GM21737 (cell line): ENCODE data around the gene EN2.

Experiments used
- ATAC-seq: cut with Tn5 transposase; IDR thresholded peaks from one replicate; pipeline ENCODE4 v1.9.1; 2021; ENCODE audit warnings: mild to moderate bottlenecking, moderate library complexity; ENCODE audit not compliant: unreplicated experiment

The EN2 gene

DNA sequence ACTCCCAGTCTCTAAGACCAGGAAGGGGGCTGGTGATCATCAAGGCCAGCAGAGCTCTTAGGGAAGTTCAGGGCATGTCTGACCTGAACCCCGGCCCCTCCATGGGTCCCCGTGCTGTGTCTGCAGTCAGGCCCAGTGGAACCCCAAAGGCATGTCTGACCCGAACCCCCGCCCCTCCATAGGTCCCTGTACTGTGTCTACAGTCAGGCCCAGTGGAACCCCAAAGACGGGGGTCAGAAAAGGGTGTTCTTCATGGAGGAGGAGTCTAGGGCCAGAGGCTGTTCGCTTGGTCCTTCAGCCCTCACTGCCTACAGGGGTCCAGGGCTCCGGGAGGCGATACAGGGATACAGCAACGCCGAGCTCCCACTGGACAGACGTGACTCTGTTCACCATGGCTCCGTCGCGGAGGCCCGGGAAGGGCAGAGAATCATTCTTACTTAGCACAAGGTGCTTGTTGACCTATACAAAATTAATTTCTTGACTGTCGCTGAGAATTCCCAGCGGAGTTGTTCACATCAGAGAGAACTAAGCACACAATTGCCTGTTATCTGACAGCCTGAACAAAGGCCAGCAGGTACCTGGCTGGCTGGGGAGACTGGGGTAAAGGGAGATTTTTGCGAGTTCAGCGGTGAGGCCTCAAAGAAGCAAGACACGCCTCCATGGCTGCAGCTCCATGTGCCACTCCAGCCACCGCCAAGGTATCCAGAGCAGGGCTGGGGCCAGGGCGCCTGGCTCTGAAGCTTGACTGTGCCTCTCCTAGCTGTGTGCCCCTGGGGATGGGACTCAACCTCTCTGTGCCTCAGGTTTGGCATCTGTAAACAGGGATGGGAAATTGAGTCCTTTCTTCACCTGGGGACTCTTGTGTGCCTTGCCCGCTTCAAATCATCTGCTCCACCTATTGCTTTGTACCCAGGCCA is 26.8 kb downstream of the EN2 start:
- ATAC-seq = no peak

- no peak for ATAC-seq
Observed at GRCh38 chr7:155486783-155487508, 29.0 kb downstream of the EN2 start.

DNA sequence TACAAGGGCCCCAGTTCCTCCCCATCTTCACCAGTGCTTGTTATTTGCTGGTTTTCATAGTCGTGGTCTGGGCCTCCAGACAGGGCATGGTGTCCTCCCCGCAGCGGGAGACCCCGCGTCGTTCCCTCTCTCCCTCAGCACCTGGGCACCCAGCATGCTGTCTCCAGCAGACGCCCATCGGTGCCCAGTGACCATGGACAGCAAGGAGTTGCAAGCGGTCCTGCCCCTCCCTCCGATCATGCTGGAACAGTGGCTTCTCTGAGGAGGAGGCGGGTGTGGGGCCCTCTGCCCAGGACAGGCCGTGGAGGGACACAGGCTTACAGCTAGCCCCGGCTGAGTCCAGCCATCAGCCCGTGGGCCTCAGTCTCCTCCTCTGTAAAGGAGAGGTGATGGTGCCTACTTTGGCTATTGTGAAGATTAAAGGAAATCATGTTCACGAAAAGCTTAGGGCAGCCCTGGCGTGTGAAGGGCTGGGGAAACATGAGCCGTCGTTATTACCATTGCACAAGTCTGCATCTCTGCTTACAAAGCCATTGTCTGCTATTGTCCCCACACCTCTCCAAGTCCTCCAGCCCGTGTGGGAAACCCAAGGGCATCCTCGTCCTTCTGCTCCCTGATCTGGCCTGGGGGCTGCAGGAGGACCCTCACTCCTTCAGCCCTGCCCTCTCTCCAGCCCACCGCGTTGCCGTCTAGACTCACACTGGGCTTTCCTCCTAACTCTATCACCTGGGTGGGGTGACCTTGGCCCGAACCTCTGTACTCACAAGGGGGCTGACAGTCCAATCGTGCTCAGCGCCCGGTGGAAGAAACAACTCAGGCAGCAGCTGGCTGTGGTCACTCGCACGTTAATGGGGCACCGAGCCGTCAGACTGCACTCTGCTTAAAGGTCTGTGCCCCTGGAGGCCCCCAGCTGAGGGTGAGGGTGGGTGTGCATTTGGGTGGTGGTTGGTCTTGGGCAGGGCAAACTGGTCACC is 29.9 kb downstream of the EN2 start:
- no peak for ATAC-seq

- ATAC-seq = no peak
Observed at GRCh38 chr7:155488483-155489127, 30.7 kb downstream of the EN2 start.

DNA sequence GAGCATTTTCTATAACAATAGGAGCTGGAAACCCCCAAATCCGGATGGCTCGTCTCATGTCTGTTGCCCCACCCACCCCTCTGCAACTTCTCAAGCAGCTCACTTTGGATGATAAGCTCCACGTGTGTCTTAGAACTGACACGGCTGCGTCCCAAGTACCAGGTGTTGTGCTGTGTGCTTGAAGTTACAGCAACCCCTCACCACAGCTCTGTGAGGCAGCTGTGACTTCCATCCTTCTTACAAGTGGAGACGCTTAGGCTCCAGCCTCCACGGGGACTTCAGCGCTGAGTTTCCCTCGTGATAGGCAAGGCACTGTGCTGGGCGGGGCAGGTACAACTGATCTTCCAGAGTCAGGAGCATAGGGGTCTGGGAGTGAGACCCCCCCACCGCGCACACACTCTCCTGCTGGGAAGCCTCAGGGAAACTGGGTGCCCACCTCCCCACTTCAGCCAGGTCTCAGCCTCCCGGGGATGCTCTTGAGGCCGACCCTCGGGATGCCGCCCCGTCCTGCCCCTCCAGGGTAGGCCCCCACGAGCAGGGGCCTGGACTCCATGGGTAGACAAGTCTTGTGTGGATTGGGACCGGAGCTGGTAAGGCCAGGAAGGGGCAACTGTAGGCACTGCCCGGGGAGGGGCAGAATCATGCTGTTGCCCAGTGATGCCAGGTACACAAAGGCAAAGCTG is 31.4 kb downstream of the EN2 start:
- no peak for ATAC-seq

- ATAC-seq = no peak
Observed at GRCh38 chr7:155489862-155490696, 32.1 kb downstream of the EN2 start.

DNA sequence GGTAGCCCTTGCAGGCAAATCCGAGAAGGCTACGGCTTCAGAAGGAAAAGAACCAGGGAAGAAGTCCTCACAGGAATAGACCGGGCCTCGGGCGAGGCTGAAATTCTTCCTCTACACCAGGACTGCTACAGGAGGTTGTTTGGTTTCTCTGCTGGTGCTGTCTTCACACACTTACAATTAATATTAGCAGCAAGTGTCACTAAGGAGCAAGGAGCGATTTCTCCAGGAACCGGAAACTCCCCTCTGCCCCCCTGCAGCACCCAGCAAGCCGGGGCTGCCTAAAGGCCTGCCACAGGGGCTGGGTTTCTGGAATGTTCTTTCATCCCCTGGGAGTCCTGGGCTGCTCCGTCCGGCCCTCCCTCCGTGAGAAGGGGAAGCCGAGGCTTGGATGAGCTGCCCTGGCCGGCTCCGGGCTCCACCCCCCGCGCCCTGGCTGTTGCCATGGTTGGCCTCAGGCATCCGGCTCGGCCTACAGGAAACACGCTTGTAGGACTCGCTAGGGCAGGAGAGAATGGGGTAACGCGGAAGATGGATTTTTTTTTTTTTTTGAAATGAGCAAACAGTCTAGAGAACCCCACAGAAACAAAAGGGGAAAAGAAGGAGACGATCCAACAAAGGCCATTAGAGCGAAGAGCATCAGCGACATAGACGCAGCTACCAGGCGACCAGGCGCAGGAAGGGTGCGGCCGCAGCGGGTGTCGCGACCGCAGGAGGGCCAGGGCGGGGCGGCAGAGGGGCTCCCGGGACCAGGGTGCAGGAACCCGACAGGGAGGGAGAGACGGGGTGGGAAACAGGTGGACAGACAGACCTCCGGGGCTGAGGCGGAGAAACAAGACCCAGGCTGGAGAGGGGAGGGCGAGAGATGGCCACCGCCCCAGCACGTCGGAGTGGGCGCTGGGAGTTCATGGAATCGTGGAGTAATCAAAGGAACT is 33.0 kb downstream of the EN2 start:
- ATAC-seq = peak; percentile 92

DNA sequence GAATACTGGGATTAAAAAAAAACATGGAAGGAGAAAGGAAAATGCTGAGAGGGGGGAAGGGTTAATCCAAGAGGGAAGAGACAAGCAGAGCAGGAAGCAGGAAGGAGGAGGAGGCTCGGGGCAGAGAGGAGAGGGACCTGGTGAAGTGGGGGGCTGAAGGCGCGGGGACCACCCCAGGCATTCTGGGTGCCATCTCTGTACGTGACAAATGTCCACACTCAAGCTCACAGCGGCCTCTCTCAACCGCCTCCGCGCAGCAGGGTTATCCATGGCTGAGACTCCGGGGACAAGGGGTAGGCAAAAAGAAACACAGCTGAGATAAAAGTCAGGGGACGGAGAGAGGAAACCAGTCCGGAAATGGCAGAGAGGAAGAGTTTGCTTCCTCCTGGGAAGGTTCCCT is 33.9 kb downstream of the EN2 start:
- no peak for ATAC-seq

GRCh38 chr7:155493744-155494538 is 36.0 kb downstream of the EN2 start:
- no peak for ATAC-seq

DNA sequence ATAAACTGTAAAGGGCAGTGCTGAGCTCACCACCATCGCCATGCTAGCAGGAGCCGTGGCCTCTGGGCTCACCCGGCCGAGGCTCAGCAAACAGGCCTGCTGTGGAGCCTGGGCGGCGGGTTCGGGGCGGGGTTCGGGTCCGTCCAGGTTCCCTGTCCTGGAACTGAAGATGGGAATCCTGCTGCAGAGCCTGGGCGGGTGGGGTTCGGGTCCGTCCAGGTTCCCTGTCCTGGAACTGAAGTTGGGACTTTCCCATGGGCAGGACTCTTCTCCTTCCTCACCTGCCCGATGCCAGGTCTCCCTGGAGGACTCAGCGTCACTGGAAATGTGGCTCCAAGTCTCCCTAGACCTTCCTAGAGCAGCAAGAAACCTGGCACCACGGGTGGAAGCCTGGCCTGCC is 36.6 kb downstream of the EN2 start:
- no peak for ATAC-seq

DNA sequence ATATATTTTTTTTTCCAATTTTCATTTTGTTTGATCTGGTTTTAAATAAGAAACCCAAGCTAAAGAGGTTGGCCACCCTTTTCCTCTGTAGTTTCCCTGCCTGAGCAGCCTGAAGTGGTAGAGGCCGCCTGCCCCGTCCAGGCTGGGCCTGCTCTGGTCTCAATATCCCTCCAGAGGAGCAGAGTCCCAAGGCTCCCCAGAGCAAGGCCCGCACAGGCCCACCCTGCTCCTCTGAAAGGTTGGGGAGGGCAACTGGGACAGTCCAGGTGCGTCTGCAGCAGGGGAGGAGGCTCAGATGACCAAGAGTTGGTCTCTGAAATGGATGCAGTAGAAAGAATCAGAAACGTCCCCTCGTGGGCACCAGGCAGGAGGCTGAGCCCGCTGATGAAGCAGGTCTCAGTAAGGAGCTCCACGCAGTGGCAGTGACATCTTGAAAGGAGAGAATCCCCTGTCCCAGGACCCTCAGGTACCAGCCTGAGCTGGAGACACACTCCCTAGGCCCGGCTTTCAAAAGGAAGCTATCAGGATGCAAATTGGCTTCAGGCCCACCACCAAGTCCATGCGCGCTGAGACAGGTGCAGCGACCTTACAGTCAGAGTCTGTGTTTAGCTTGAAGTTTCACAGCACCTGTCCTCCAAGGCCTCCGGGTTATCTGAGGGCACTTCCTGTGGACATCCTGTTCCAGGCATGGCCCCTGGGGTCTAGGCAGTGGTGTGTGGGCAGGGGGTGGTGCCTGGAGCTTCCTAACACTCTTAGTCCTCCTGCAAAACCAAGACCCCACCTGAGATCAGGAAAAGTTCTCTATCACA is 37.7 kb downstream of the EN2 start:
- no peak for ATAC-seq

DNA sequence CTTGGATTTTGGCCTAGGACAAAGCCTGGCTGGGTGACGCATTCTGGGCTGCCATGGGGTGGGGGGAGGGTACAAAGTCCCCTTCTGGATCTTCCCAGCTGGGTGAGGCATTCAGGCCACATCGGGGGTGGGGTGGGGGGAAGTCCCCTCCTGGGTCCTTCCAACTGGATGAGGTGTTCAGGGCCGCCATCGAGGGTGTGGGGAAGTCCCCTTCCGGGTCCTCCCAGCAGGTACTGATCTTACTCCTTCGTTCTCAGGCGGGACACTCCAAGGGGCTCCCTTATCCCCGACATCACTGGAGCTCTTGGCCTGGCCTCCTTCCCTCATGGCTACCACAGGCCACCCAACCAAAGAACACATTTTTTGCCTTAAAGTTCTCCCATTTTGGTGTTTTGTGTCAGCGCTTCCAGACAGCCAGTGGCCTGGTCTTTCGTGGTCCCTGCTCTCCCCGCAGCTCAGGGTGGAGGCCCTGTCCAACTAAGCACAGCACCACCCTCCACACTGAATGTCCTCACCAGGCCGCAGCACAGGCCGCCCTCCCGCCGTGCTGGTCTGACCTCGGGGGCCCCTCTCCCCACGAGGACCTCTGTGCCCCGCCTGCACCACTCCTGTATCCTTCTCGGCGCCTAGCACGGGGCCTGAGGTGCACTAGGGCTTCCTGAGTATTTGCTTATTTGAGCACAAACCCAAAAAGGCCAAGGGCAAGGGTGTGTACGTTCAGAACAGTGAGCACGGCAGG is 38.5 kb downstream of the EN2 start:
- no peak for ATAC-seq

DNA sequence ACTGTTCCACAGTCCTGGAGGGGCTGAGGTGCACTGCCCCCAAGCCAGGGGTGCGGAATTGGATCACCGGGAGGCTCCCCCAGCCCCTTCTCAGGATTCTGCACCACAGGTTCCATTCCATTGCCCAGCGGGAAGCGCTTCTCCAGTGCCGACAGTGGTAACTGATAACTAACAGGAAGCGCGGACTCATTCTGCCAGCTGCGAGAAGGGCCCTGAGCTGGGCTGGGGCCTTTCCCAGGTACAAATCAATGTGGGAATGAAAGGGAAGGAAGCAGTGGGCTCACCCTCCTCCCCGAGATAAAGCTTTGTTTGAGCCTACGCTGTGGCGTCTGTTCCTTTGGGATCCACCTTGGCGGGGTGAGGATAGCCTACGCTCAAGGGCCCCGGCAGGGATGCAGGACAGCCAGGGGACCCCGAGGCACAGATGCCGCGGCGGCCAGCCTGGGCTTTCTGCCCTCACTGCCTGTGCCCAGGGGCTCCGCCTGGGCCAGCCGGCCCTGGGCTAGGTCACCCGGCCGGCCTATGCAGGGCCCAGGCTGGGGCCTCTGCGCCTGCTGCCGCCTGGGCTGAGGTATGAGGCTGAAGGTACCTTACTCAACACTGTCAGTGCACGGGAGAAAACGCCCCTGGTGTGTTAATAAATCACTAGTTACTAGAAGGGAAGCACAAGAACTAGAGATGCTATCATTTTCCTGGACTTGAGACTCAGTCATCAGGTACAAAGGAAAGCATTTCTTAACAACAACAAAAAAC is 39.4 kb downstream of the EN2 start:
- no peak for ATAC-seq

- no peak for ATAC-seq
Observed at GRCh38 chr7:155505422-155505793, 47.5 kb downstream of the EN2 start.

DNA sequence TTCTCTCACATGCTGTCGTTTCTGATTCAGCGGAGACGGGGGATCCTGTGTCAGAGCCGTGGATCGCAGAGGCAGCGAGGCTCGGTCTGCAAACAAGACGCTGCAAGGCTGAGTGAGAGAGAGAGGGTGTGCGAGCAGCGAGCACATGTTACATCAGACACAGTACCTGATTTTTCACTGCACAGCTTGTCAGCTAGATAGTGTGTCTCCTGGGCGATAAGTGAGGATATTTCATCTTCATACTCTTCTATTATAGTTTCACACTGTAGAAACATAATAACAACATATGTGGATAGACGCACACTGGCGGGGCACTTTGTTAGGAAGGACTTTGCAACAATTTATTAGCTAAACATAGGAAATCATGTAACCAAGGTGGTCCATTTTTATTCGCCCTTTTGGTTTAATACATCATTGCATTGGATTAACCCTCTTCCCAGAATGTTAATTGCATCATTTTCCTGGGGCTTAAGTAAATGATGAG is 49.0 kb downstream of the EN2 start:
- ATAC-seq = no peak
